Measurements from ENCODE around the gene RAB11FIP4.
"Not testable (repeated sequence)": the region's sequence is repeated elsewhere in the genome, so short reads cannot be mapped to it uniquely, and the experiment has no call there.

RAB11FIP4 gene

DNA sequence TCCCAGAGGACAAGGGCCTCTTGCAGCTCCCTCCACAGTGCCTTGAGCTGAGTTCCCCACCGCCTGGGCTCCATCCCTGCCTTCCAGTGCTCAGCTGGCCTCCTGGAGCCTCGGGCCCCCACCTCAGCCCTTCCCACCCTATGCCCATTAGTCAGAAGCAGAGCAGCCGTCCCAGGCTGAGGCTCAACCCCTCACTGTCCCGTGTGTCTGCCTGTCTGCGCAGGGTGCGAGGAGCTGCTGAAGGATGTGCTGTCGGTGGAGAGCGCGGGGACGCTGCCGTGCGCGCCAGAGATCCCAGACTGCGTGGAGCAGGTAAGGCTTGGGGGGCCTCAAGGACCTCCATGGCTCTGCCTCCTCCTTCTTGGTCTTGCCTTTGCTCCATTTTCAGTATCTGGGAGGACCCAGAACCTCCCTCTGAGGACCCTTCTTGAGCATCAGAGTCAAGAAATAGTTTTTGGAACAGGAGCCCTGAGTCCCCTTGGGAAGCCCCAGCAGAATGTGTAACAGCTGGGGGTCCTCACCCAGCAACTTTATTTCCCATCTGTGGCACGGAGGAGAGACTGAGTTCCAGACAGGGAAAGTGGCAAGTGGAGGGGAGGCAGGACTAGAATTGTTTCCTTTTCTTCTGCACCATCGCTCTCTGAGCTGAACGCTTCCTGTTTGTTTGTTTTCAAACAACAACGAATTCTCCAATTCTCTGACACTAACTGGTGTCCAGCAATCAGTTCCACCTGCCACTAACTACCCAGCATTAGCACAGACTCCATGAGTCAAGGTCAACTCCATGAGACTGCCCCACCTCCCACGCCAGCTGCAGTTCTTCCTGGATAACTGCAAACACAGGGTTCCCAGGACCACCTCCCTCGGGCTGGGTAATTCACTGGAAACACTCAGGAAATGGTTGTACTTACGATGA, 42.6 kb downstream of the RAB11FIP4 start:
- no peak for DNase-seq

DNA sequence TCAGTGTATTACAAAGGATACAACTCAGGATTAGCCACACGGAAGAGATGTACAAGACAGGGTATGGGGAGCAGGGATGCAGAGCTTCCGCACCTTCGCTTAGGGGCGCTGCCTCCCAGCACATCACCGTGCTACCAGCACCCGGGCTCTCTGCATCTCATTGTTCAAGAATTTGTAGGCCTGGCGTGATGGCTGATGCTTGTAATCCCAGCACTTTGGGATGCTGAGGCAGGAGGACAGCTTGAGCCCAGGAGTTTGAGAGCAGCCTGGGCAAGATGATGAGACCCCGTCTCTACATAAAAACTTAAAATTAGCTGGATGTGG, 43.2 kb downstream of the RAB11FIP4 start:
- no peak for DNase-seq

GRCh38 chr17:31435581-31435980, 44.1 kb downstream of the RAB11FIP4 start:
- no peak for DNase-seq

GRCh38 chr17:31437720-31438400, 46.4 kb downstream of the RAB11FIP4 start:
- DNase-seq = no peak

DNA sequence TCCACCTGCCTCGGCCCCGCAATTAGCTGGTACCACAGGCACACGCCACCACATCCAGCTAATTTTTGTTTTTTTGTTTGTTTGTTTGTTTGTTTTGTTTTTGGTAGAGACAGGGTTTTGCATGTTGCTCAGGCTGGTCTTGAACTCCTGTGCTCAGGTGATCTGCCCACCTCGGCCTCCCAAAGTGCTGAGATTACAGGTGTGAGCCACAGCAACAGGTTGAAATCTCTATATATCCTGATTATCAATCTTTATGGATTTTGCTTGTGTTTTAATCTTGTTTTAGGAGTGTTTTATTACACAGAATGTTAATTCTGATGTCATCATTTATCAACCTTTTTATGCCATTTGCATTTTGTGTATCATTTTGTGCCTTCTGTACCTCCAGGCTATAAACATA, 48.2 kb downstream of the RAB11FIP4 start:
- DNase-seq = no peak

DNA sequence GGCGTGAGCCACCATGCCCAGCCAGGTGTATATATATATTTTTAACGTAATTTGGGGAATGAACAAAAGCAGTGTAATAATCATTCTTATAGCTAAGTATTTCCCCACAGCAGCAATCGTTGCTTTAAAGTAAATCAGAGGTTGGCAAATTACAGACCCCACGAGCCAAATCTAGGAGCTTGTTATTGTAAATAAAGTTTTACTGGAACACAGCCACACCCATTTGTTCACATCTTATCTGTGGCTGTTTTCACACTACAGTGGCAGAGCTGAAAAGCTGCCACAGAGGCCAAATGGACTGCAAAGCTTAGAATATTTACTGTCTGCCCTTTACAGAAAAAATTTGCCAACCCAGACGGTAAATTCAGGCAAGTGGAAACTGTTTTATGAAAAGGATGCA, 50.8 kb downstream of the RAB11FIP4 start:
- DNase-seq = no peak

GRCh38 chr17:31442856-31443255, 51.4 kb downstream of the RAB11FIP4 start:
- not testable (repeated sequence) for DNase-seq

- no peak for DNase-seq
These were observed 51.9 kb downstream of the RAB11FIP4 start for GRCh38 chr17:31443386-31443785.

- no peak for DNase-seq
These were observed 52.6 kb downstream of the RAB11FIP4 start for GRCh38 chr17:31444026-31444425.

- DNase-seq = no peak
These were observed 54.9 kb downstream of the RAB11FIP4 start for GRCh38 chr17:31446195-31446967.

DNA sequence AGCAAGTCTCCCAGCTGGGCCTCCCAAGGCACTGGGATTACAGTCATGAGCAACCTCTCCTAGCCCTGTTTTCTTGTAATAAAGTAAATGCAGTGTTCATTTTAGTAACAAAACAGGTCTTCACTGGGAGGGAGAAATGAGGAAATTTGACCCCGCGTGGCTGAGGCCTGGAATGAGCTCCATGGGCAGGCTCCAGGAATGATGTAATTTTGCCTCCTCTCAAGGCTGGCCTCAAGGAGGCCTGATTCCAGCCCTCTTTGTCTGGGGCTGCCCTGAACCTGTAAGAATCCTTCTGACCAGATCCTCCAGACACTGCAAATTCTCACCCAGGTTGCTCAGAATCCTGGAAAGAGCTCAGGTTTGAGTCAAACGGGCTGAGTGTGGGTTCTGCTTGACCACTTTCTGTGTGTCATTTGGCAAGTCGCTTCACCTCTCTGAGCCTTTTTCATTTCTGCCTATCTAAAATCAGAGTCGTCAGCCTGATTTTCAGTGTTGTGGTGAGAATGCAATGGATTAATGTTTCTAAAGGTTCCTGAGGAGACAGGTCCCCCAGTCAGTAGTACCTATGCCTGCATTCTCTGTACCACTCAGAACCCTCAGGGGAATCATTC, 57.1 kb downstream of the RAB11FIP4 start:
- DNase-seq = no peak

GRCh38 chr17:31449111-31449510, 57.6 kb downstream of the RAB11FIP4 start:
- DNase-seq = no peak

DNA sequence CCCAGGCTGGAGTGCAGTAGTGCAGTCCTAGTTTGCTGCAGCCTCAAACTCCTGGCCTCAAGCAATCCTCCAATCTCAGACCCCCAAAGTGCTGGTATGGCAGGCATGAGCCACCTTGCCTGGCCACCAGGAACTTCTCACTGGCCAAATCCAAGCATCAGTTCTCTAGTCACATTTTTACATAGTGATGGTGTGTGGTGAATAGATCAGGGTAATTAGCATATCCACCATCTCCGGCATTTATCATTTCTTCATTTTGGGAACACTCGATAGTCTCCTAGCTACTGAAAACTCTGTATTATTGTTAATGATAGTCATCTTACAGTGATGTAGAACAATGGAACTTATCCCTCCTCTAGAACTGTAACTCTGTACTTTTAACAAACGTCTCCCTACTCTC, 58.3 kb downstream of the RAB11FIP4 start:
- no peak for DNase-seq

- no peak for DNase-seq
These were observed 60.6 kb downstream of the RAB11FIP4 start for GRCh38 chr17:31452101-31452500.

DNA sequence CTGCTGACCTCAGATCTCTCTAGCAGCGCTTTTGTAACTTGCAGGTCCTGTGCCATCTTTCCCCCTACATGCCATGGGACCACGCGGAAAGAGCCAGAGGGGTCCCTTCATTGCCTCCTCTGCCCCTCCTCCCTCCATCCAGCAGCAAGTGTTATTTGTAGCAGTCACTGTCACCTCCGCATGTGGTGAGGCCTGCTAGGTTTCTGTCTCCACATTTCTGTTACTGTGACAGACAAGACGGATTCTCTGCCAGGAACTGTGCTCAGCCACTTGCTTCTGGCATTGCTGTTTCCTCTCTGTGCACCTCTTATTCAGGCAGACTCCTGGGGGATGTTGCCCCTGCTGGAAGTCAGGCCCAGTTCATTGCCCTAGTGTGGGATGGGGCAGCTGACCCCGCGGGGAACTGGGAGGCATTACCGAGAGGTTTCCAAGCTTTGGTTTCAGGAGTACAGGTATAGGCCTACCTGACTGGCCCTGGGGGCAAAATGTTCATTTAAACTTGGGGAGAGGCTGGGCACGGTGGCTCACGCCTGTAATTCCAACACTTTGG, 61.2 kb downstream of the RAB11FIP4 start:
- DNase-seq = no peak

DNA sequence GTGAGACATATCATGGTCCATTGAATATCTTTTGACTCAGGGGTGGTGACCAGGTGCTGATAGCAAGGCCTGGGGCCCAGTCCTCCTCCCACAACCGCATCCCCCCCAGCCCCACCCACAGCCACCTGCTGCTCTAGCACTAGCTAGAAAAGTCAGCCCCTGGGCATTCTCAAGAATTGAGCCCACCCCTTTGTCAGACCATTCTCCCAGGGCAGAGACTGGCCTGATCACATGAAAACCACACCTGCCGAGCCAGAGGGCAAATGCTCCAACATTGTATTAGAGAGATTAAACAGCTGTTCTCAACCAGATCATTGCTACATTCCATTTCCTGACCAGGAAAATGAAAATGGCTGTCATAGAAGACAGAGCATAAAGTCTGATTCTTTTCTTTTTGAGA, 62.4 kb downstream of the RAB11FIP4 start:
- DNase-seq = no peak

- DNase-seq = no peak
These were observed 65.3 kb downstream of the RAB11FIP4 start for GRCh38 chr17:31456814-31457213.

DNA sequence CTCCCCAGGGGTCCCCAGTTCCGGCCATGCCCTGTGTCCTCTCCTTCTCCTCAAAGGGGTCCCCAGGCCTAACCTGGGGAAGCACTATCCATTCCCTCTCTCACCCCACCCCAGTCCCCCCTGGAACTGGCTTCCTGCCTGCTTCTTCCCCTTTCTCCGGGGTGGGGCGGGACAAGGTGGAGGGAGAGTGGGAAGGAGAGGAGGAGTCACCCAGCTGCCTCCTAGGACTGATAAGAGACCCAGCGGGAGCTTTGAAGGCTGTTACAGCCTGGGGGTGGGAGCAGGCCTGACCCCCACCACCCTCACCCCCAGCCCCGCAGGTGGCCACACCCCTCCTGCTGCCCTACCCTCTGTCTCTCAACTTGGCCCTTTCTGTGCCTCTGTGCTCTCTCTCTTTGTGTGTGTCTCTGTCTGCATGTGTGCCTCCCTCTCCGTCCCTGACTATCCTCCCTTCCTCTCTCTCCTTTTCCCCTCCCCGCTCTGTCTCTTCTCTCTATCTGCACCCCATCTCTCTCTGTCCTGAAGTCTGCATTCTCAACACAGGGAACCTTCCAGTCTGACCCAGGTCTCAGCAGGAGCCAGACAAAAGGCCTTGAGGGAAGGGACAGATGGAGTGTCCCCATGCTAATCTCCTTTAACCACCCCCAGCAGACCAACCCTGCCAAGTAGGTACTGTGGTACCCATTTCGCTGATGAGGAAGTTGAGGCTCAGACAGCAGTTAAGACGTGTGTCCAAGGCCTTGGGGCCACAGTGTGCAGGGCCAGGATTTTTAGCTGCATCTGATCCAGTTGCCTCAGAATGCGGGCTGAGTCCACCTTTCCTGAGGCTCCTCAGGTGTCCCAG, 66.1 kb downstream of the RAB11FIP4 start:
- DNase-seq = no peak

DNA sequence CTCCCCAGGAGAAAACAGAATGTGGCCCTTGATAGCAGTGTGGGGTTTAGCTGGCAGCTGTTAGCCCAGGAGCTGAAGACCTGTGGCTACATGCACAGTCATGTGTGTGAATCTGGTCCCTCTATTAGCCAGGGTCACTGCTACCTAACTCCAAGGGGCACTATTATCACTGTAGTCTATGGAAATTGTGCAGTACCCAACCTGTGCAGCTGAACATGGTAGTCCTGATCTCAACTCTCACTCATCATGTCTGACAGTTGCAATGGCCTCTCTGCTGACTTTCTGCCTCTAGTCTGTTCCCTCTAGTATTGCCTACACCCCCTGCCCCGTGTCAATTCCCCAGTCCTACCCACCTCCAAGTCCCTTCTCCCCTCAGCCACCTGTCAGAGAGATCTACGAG, 67.4 kb downstream of the RAB11FIP4 start:
- DNase-seq = no peak

- DNase-seq = no peak
These were observed 68.2 kb downstream of the RAB11FIP4 start for GRCh38 chr17:31459716-31460115.

DNA sequence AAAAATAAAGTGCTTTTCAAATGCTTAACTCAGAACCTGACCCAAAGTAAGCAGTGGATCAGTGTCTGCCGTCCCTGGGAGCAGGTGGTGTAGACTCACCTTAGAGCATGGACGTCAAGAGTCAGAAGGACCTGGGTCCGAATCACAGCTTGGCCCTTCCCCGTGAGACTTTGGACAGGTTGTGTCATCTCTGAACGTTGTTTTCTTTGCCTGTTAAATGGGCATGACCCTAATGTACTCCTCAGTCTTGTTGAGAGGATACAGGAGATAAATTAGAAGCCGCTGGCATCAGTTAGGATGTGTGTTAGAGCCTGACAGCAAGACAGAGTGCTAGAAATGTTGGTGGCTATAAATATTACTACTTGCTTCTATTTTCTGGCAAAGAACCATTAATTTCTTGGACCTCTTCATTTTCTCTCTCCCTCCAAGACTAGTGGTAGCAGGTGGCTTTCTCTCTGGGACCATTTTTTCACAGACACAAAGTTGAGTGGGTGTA, 68.8 kb downstream of the RAB11FIP4 start:
- DNase-seq = no peak
